GM12878 (cell line): ENCODE results near the gene GABARAPL2. TPM values are rescaled to one million over a fixed set of nuclear protein-coding genes. Genes with fewer than 3 reads are reported as not detected.

ENCODE experiments used
- ATAC-seq: fragments of 200-7000 bp; cut with Tn5 transposase; 3 replicates; pipeline ENCODE4 v1.9.1; 2020; ENCODE audit warnings: mild to moderate bottlenecking, moderate library complexity
- BruUV-seq: library from RNA; stranded (reverse); fragments of 400-500 nt; replicated peaks from 2 replicates; lab custom pipeline; 2021; lab: Mats Ljungman, UMichigan
- CTCF ChIA-PET: fragments of 300-600 bp; sonication (Branson Sonifier 250); formaldehyde crosslinking; extraction: SDS; loops from one replicate; lab custom pipeline; 2021; ENCODE audit warnings: inconsistent platforms; lab: Yijun Ruan, JAX
- POLR2A ChIA-PET: fragments of 350-600 bp; formaldehyde crosslinking; extraction: SDS; loops from one replicate; lab custom pipeline; 2021; ENCODE audit warnings: inconsistent platforms; lab: Charles Lee
- RAD21 ChIA-PET: fragments of 300-600 bp; sonication (Branson Sonifier 250); formaldehyde crosslinking; loops from one replicate; lab custom pipeline; 2023; ENCODE audit warnings: antibody characterized with exemption; ENCODE audit not compliant: unreplicated experiment; lab: Charles Lee
- SMC1A ChIA-PET: fragments of 300-600 bp; sonication (Branson Sonifier 250); formaldehyde crosslinking; loops from one replicate; lab custom pipeline; 2023; ENCODE audit not compliant: unreplicated experiment, uncharacterized antibody; lab: Charles Lee
- DNase-seq: peaks from one replicate; pipeline ENCODE4 v3.0.0-alpha.2; 2011; ENCODE audit warnings: low read depth, low spot score
- FAIRE-seq: peaks from 3 replicates; lab custom pipeline; 2011; peaks lifted over from hg19 to GRCh38; lab: Jason Lieb, UNC
- H2AFZ ChIP-seq: 2 replicates; pipeline ENCODE4 v1.6.0; 2011; ENCODE audit warnings: low read depth, low read length, control low read depth; ENCODE audit not compliant: control insufficient read depth
- H3K27ac ChIP-seq: 2 replicates; pipeline ENCODE4 v1.5.1; 2011; ENCODE audit warnings: control low read depth; ENCODE audit not compliant: control insufficient read depth, insufficient read depth
- H3K27me3 ChIP-seq, 2 experiments: replicated peaks in 1 of 2; 2 replicates each; pipeline versions ENCODE4 v1.6.0 to v1.6.1; 2011; ENCODE audit warnings: low read length in 1 of 2; ENCODE audit not compliant: control insufficient read depth in 2 of 2, insufficient read depth in 2 of 2
- H3K36me3 ChIP-seq, 2 experiments: 2 replicates each; pipeline ENCODE4 v1.5.1; 2011; ENCODE audit warnings: low read length in 1 of 2; ENCODE audit not compliant: control insufficient read depth in 2 of 2, insufficient read depth in 2 of 2
- H3K4me1 ChIP-seq: 2 replicates; pipeline ENCODE4 v1.6.1; 2011; ENCODE audit warnings: mild to moderate bottlenecking, low read length, moderate library complexity, mixed read lengths; ENCODE audit not compliant: control insufficient read depth, insufficient read depth
- H3K4me2 ChIP-seq: 2 replicates; pipeline ENCODE4 v1.6.0; 2011; ENCODE audit warnings: control low read depth; ENCODE audit not compliant: control insufficient read depth, insufficient read depth
- H3K4me3 ChIP-seq: fragments of 200-600 bp; sonication (generic); 2 replicates; pipeline ENCODE4 v1.5.1; 2016
- H3K79me2 ChIP-seq: 2 replicates; pipeline ENCODE4 v1.6.0; 2011; ENCODE audit warnings: low read length; ENCODE audit not compliant: control insufficient read depth, insufficient read depth
- H3K9ac ChIP-seq: 2 replicates; pipeline ENCODE4 v1.8.0; 2011; ENCODE audit warnings: low read length, control low read depth, mixed read lengths; ENCODE audit not compliant: control insufficient read depth, insufficient read depth
- H3K9me3 ChIP-seq: replicated peaks from 3 replicates; pipeline ENCODE4 v1.5.1; 2011; ENCODE audit warnings: mild to moderate bottlenecking, low read length; ENCODE audit not compliant: control insufficient read depth, insufficient read depth
- H4K20me1 ChIP-seq: 2 replicates; pipeline ENCODE4 v1.6.0; 2011; ENCODE audit not compliant: control insufficient read depth, insufficient read depth
- CREB1 ChIP-seq: IDR thresholded peaks from 2 replicates; pipeline ENCODE4 v1.6.1; 2012; ENCODE audit warnings: low read depth, mild to moderate bottlenecking, inconsistent platforms
- CREM ChIP-seq: IDR thresholded peaks from 2 replicates; pipeline ENCODE4 v1.6.1; 2014; ENCODE audit warnings: antibody characterized with exemption, low read depth
- GABPA ChIP-seq: IDR thresholded peaks from 2 replicates; pipeline ENCODE4 v1.6.1; 2014; ENCODE audit warnings: antibody characterized with exemption, low read depth, mild to moderate bottlenecking, inconsistent platforms
- IKZF1 ChIP-seq: fragments of 450-650 bp; conservative IDR thresholded peaks from 2 replicates; pipeline ENCODE4 v1.6.1; 2017; ENCODE audit warnings: antibody characterized with exemption, mild to moderate bottlenecking
- IKZF2 ChIP-seq, 2 experiments: fragments of 450-650 bp; IDR thresholded peaks; 2 replicates each; pipeline ENCODE4 v1.6.1; 2017; ENCODE audit warnings: mild to moderate bottlenecking in 2 of 2, moderate library complexity in 2 of 2
- MXI1 ChIP-seq: fragments of 150-350 bp; IDR thresholded peaks from 2 replicates; pipeline ENCODE4 v1.6.1; 2011; ENCODE audit warnings: low read depth, mild to moderate bottlenecking, inconsistent platforms, low read length, improper control_type of control experiment
- MYC ChIP-seq: IDR thresholded peaks from 2 replicates; pipeline ENCODE4 v1.6.1; 2011; ENCODE audit warnings: mild to moderate bottlenecking, low read length, moderate library complexity, inconsistent platforms; ENCODE audit not compliant: insufficient read depth, insufficient replicate concordance, insufficient read length, severe bottlenecking
- NR2F1 ChIP-seq: fragments of 450-650 bp; conservative IDR thresholded peaks from 2 replicates; pipeline ENCODE4 v1.6.1; 2017; ENCODE audit warnings: mild to moderate bottlenecking
- PAX5 ChIP-seq: IDR thresholded peaks from 2 replicates; pipeline ENCODE4 v1.6.1; 2011; ENCODE audit warnings: low read depth, low read length, borderline replicate concordance
- SIN3A ChIP-seq: IDR thresholded peaks from 2 replicates; pipeline ENCODE4 v1.6.1; 2012; ENCODE audit warnings: low read depth, low read length, improper control_type of control experiment
- SMARCA5 ChIP-seq: fragments of 450-650 bp; IDR thresholded peaks from 2 replicates; pipeline ENCODE4 v1.6.1; 2017; ENCODE audit warnings: mild to moderate bottlenecking
- SMC3 ChIP-seq: IDR thresholded peaks from 2 replicates; pipeline ENCODE4 v1.6.1; 2011; ENCODE audit warnings: low read length, improper control_type of control experiment, borderline replicate concordance
- SREBF2 ChIP-seq: IDR thresholded peaks from 2 replicates; pipeline ENCODE4 v1.6.1; 2012; ENCODE audit warnings: mild to moderate bottlenecking, low read length
- SRF ChIP-seq, 2 experiments: IDR thresholded peaks; 2 replicates each; pipeline ENCODE4 v1.6.1; 2011; ENCODE audit warnings: low read depth in 2 of 2, low read length in 2 of 2, mild to moderate bottlenecking in 1 of 2, moderate library complexity in 1 of 2
- WGBS: methylation state at CpG from one replicate; pipeline ENCODE4 v1.1.6; 2016; ENCODE audit warnings: low lambda C conversion rate; ENCODE audit not compliant: insufficient replicate concordance, insufficient coverage; ENCODE audit errors: missing lambda C conversion rate; 5-methylcytosine and 5-hydroxymethylcytosine counted together
- in situ Hi-C: fragments of 300-500 bp; cut with MboI; formaldehyde crosslinking; loops from 9 replicates; pipeline ENCODE4 v1.14.3; 2018; ENCODE audit warnings: mixed read lengths
- intact Hi-C: fragments of 100-400 bp; cut with micrococcal nuclease; formaldehyde crosslinking; loops from one replicate; pipeline ENCODE4 v1.14.2; 2022; ENCODE audit not compliant: unreplicated experiment
- polyA plus RNA-seq, 11 experiments: library from polyadenylated mRNA; depleted of rRNA in 4 of 11; unstranded in 6 of 11; stranded (reverse) in 5 of 11; fragments of >200 nt; fragmentation: Nextera tagmentation in 4 of 11; fragmentation: Illumina TruSeq in 1 of 11; extraction: Ambion mirVana in 4 of 11; extraction: Trizol in 1 of 11; gene quantifications; 1 replicate in 1 of 11; 2 replicates in 10 of 11; pipeline versions ENCODE4 v1.2.1 to v1.2.3, GENCODE V29; 2011 to 2016; ENCODE audit warnings: inconsistent platforms in 2 of 11, missing spikeins in 2 of 11, low read depth in 1 of 11
- total RNA-seq, 4 experiments: library from RNA; depleted of rRNA in 3 of 4; stranded (reverse); fragments of >200 nt in 3 of 4; fragmentation: Illumina TruSeq in 1 of 4; extraction: Trizol in 1 of 4; gene quantifications; 2 replicates each; pipeline versions ENCODE4 v1.2.1 to v1.2.3, GENCODE V29; 2013 to 2021
- TF ChIP-seq, protein P1 (sequence below): IDR thresholded peaks from 2 replicates; pipeline ENCODE4 v1.6.1; 2012; ENCODE audit warnings: mild to moderate bottlenecking, low read depth, low read length
- TF ChIP-seq, protein P2 (sequence below): fragments of 450-650 bp; IDR thresholded peaks from 2 replicates; pipeline ENCODE4 v1.6.1; 2017; ENCODE audit warnings: low read depth, mild to moderate bottlenecking, moderate library complexity
- TF ChIP-seq, protein P3 (sequence below): IDR thresholded peaks from 2 replicates; pipeline ENCODE4 v1.6.1; 2011; ENCODE audit warnings: low read depth, mild to moderate bottlenecking, low read length, moderate library complexity, borderline replicate concordance; ENCODE audit errors: extremely low read depth

GABARAPL2 gene
- total and polyA plus RNA-seq, 10 of the 15 experiments (the other 5 are each of a cell fraction or from before 2014, with no cell fraction given): 61.9 to 359 (median 128) TPM

DNA sequence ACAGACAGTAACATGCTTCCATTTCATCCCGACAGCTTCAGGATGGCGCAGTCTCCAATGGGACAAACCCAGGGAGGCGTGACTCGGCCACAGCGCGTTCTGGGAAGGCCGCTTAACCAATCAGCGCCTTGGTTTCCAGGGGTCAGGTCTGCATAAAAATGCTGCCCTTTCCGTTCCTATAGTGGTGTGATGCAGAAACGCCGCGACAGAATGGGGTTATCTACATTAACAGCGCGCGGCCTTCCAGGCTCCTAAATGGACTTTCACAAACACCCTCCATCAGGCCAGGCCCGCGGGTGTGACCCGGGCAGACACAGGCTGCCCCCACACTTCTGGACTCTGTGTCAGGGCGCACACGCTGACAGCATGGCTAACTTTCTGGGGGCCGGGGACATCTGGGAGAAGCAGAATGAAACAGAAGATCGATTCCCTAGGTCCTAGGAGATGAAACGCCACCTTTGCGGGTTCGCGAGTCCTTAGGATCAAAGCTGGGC lies 10.9 kb upstream of the GABARAPL2 start:
- ATAC-seq (peak; percentile 66), FAIRE-seq (no peak), DNase-seq (no peak)
- peak overlapping the region; percentile 72 for H2AFZ ChIP-seq
- BruUV-seq: TSS peak; percentile 65
- peak overlapping the region; percentile 73 for H3K9ac ChIP-seq
- no peaks in the 10 kb centered on the region for H3K27me3 ChIP-seq
- peaks cover 7% of the 10 kb centered on the region for H3K4me1 ChIP-seq
- H3K4me3 ChIP-seq: peak overlapping the region; percentile 81
- RAD21 ChIA-PET: interaction anchor here (0.5 to 2.3 kb wide), 11 partner anchors 10 to 124 kb away, joined by 3 to 13 read pairs (median 4); partner anchors contain the start of genes ADAT1 and GABARAPL2
- H3K27ac ChIP-seq: peak overlapping the region; percentile 65
- in situ Hi-C loops: no loop called here
- H3K79me2 ChIP-seq: no peaks in the 10 kb centered on the region
- POLR2A ChIA-PET: interaction anchor here (0.5 to 8.1 kb wide), 6 partner anchors 10 to 1633 kb away, joined by 3 to 72 read pairs (median 4); partner anchors contain the start of genes GABARAPL2, KARS1 and TERF2IP
- no peaks in the 10 kb centered on the region for H4K20me1 ChIP-seq
- peak overlapping the region; percentile 93 for H3K4me2 ChIP-seq
- intact Hi-C loops: loop anchor here (5.0 kb wide), 2 partner anchors 38 to 207 kb away; no protein-coding TSS in a partner anchor
- CTCF ChIA-PET: interaction anchor here (1.2 to 4.7 kb wide), 5 partner anchors 10 to 67 kb away, joined by 3 to 31 read pairs (median 10); partner anchors contain the start of genes ADAT1 and GABARAPL2
- H3K9me3 ChIP-seq: no peaks in the 10 kb centered on the region
- under 1% methylated on average over 26 of the region's 26 CpGs for WGBS
- no peaks in the 10 kb centered on the region for H3K36me3 ChIP-seq
- SMC1A ChIA-PET: interaction anchor here (1.0 to 2.1 kb wide), 5 partner anchors 10 to 71 kb away, joined by 3 to 13 read pairs (median 10); no protein-coding TSS in a partner anchor
- TF ChIP-seq CREM (peak; percentile 97), IKZF2 (IDR thresholded peaks at IDR 0.05) (peak in 1 of 2 experiments; percentile 29; a peak in 1 of 4 replicates), PAX5 (peak; percentile 96), NR2F1 (peak; percentile 58; the same call in 1 of the 2 replicates), SMARCA5 (no peak), MYC (peak; percentile 26), MXI1 (peak; percentile 64; the same call in 1 of the 2 replicates), SMC3 (no peak), SREBF2 (no peak), CREB1 (peak; percentile 97), SIN3A (no peak), SRF (IDR thresholded peaks at IDR 0.05; ENCODE audit: low read depth in 2 of 2, low read length in 2 of 2) (0 out of 4 replicates have a peak, but pooled peaks of 1 of the 2 experiments have one; percentile 10), IKZF1 (no peak; the same call in 1 of the 2 replicates), GABPA (0 out of 2 replicates have a peak, but pooled peaks have one; percentile 28)
- TF ChIP-seq, protein P1, sequence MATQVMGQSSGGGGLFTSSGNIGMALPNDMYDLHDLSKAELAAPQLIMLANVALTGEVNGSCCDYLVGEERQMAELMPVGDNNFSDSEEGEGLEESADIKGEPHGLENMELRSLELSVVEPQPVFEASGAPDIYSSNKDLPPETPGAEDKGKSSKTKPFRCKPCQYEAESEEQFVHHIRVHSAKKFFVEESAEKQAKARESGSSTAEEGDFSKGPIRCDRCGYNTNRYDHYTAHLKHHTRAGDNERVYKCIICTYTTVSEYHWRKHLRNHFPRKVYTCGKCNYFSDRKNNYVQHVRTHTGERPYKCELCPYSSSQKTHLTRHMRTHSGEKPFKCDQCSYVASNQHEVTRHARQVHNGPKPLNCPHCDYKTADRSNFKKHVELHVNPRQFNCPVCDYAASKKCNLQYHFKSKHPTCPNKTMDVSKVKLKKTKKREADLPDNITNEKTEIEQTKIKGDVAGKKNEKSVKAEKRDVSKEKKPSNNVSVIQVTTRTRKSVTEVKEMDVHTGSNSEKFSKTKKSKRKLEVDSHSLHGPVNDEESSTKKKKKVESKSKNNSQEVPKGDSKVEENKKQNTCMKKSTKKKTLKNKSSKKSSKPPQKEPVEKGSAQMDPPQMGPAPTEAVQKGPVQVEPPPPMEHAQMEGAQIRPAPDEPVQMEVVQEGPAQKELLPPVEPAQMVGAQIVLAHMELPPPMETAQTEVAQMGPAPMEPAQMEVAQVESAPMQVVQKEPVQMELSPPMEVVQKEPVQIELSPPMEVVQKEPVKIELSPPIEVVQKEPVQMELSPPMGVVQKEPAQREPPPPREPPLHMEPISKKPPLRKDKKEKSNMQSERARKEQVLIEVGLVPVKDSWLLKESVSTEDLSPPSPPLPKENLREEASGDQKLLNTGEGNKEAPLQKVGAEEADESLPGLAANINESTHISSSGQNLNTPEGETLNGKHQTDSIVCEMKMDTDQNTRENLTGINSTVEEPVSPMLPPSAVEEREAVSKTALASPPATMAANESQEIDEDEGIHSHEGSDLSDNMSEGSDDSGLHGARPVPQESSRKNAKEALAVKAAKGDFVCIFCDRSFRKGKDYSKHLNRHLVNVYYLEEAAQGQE: no peak
- TF ChIP-seq, protein P2, sequence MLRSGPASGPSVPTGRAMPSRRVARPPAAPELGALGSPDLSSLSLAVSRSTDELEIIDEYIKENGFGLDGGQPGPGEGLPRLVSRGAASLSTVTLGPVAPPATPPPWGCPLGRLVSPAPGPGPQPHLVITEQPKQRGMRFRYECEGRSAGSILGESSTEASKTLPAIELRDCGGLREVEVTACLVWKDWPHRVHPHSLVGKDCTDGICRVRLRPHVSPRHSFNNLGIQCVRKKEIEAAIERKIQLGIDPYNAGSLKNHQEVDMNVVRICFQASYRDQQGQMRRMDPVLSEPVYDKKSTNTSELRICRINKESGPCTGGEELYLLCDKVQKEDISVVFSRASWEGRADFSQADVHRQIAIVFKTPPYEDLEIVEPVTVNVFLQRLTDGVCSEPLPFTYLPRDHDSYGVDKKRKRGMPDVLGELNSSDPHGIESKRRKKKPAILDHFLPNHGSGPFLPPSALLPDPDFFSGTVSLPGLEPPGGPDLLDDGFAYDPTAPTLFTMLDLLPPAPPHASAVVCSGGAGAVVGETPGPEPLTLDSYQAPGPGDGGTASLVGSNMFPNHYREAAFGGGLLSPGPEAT: peak; percentile 25; the same call in 1 of the 2 replicates
- TF ChIP-seq, protein P3, sequence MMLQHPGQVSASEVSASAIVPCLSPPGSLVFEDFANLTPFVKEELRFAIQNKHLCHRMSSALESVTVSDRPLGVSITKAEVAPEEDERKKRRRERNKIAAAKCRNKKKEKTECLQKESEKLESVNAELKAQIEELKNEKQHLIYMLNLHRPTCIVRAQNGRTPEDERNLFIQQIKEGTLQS: 0 out of 2 replicates have a peak, but pooled peaks have one; percentile 7
